NCI-H510A treated with DMSO at 0.1 percent for 48 hours (cell line): ENCODE measurements around the gene TNFRSF14.

Experiments
- DNase-seq: peaks from one replicate; lab custom pipeline; 2025; lab: John Stamatoyannopoulos, UW

Gene TNFRSF14

GRCh38 chr1:2588661-2589430, 32.7 kb downstream of the TNFRSF14 start:
- no peak for DNase-seq

- DNase-seq, result no peak
Measured at GRCh38 chr1:2589431-2590232, 33.5 kb downstream of the TNFRSF14 start.

GRCh38 chr1:2590233-2591141, 34.3 kb downstream of the TNFRSF14 start:
- DNase-seq, result no peak

- no peak for DNase-seq
Measured at GRCh38 chr1:2591233-2591580, 35.0 kb downstream of the TNFRSF14 start.

GRCh38 chr1:2591581-2592261, 35.5 kb downstream of the TNFRSF14 start:
- no peak for DNase-seq

GRCh38 chr1:2592672-2593071, 36.5 kb downstream of the TNFRSF14 start:
- peak; percentile 30 for DNase-seq

- DNase-seq, result no peak
Measured at GRCh38 chr1:2593251-2593878, 37.2 kb downstream of the TNFRSF14 start.

GRCh38 chr1:2594001-2594640, 38.0 kb downstream of the TNFRSF14 start:
- DNase-seq, result no peak

GRCh38 chr1:2594641-2595131, 38.5 kb downstream of the TNFRSF14 start:
- DNase-seq, result no peak

GRCh38 chr1:2595261-2595811, 39.2 kb downstream of the TNFRSF14 start:
- no peak for DNase-seq

- no peak for DNase-seq
Measured at GRCh38 chr1:2595812-2596529, 39.8 kb downstream of the TNFRSF14 start.

- no peak for DNase-seq
Measured at GRCh38 chr1:2596530-2597333, 40.6 kb downstream of the TNFRSF14 start.

GRCh38 chr1:2597441-2598328, 41.5 kb downstream of the TNFRSF14 start:
- DNase-seq, result no peak

- no peak for DNase-seq
Measured at GRCh38 chr1:2598329-2598931, 42.3 kb downstream of the TNFRSF14 start.

- DNase-seq, result no peak
Measured at GRCh38 chr1:2601721-2602303, 45.6 kb downstream of the TNFRSF14 start.

- no peak for DNase-seq
Measured at GRCh38 chr1:2602311-2602835, 46.2 kb downstream of the TNFRSF14 start.
